Heart right ventricle (tissue), 16 donors: ENCODE results near the gene GXYLT2. TPM values are rescaled to one million over a fixed set of nuclear protein-coding genes. Genes with fewer than 3 reads are reported as not detected.
A peak's percentile ranks its signal among the peaks of the same experiment; 100 is the strongest.

Source experiments
- ATAC-seq, 8 donors: fragments of 200-7000 bp; cut with Tn5 transposase; one replicate each; pipeline ENCODE4 v1.9.1; 2020; ENCODE audit warnings: mild to moderate bottlenecking in 8 of 8, moderate library complexity in 8 of 8, moderate number of reproducible peaks in 1 of 8
- DNase-seq, 2 donors: peaks; one replicate each; pipeline ENCODE4 v3.0.0-alpha.2; 2020
- H3K27ac ChIP-seq, 10 donors: fragments of 200-600 bp; sonication (generic) in 2 of 10; one replicate each; pipeline versions ENCODE4 v1.5.0 to v1.8.0; 2020 to 2022; ENCODE audit warnings: mild to moderate bottlenecking in 3 of 10
- H3K27me3 ChIP-seq, 7 donors: fragments of 200-600 bp; one replicate each; pipeline ENCODE4 v1.8.0; 2021 to 2022; ENCODE audit warnings: mild to moderate bottlenecking in 2 of 7
- H3K36me3 ChIP-seq, 9 donors: fragments of 200-600 bp; sonication (generic) in 1 of 9; one replicate each; pipeline versions ENCODE4 v1.5.0 to v1.8.0; 2020 to 2022; ENCODE audit warnings: mild to moderate bottlenecking in 2 of 9
- H3K4me1 ChIP-seq, 9 donors: fragments of 200-600 bp; sonication (generic) in 1 of 9; one replicate each; pipeline versions ENCODE4 v1.5.0 to v1.8.0; 2020 to 2022; ENCODE audit warnings: mild to moderate bottlenecking in 4 of 9
- H3K4me3 ChIP-seq, 10 donors: fragments of 200-600 bp; sonication (generic) in 2 of 10; one replicate each; pipeline versions ENCODE4 v1.5.0 to v1.8.0; 2020 to 2022; ENCODE audit warnings: mild to moderate bottlenecking in 7 of 10, moderate library complexity in 2 of 10
- H3K9me3 ChIP-seq, 11 donors: fragments of 200-600 bp in 10 of 11; sonication (generic) in 2 of 11; one replicate each; pipeline versions ENCODE4 v1.5.0 to v1.8.0; 2013 to 2022; ENCODE audit warnings: mild to moderate bottlenecking in 2 of 11, control low read depth in 1 of 11, moderate library complexity in 1 of 11
- CTCF ChIP-seq, 9 donors: fragments of 200-600 bp; sonication (generic) in 2 of 9; IDR thresholded peaks; one replicate each; pipeline versions ENCODE4 v1.5.0 to v1.8.0; 2021 to 2022; ENCODE audit warnings: antibody characterized with exemption in 9 of 9, mild to moderate bottlenecking in 5 of 9, moderate library complexity in 1 of 9
- WGBS, 2 donors: extraction: QIAGEN DNeasy Blood & Tissue Kit; methylation state at CpG; one replicate each; pipeline ENCODE4 v1.1.7; 2013; ENCODE audit warnings: inconsistent platforms in 1 of 2; 5-methylcytosine and 5-hydroxymethylcytosine counted together
- intact Hi-C, 10 donors: fragments of 100-400 bp; cut with DNase I; formaldehyde crosslinking; loops; one replicate each; pipeline versions ENCODE4 v1.11.1 to v1.14.2; 2022
- polyA plus RNA-seq, 2 donors: library from polyadenylated mRNA; stranded (reverse); fragments of 200-250 nt; gene quantifications; one replicate each; pipeline ENCODE4 v1.2.3, GENCODE V29; 2013
- total RNA-seq, 10 donors: library from RNA; stranded (reverse); fragmentation: NEBNext Ultra II Directional in 3 of 10; extraction: Animal tissue kit (Norgen Biotek cat#: 25700) in 3 of 10; gene quantifications; one replicate each; pipeline versions ENCODE4 v1.2.1 to v1.2.4, GENCODE V29; 2021 to 2023
- donor health status: Arrhythmogenic right ventricular cardiomyopathy.
- donor health status: ischemic (EF 13 %, LVEDD 7.1; RV severe dilation, severe dysfunction).
- donor health status: healthy with polysubstance abuse.
- donor health status: DM: no; HTN: yes; CAD: no.
- donor health status: DM: no; HTN: no; CAD: no.
- donor health status: ischemic (EF 25% LVEDD 6.9; RV normal size, moderate dysfunction).
- donor health status: ischemic (EF 25% LVEDD 5.7; RV mildly dilated, moderate dysfunction).
- donor health status: healthy.
- donor health status: DM: yes; HTN: yes; CAD: no.
- donor health status: Ischemic cardiomyopathy.
- donor health status: ischemic (EF 35%, LVEDD 5.7; RV mildly dilated, moderate dysfunction).
- donor health status: nonischemic (EF 11% LVEDD 7.7; RV severe dilation, severe dysfunction).
- donor health status: DM: yes; HTN: yes; CAD: no.
- donor health status: PGD.
- donor health status: ischemic (EF 29% LVEDD 5.4; RV normal size, mild dysfunction).
- donor health status: nonischemic (EF 23%, LVEDD 6.1; RV moderate dilation, normal function).

Gene GXYLT2
- total and polyA plus RNA-seq, 12 donors = 1.5 to 26.7 (median 13.9) TPM

- Histone ChIP-seq H3K4me1 (no peaks in the 10 kb centered on the region), H3K36me3 (no peaks in the 10 kb centered on the region), H3K27ac (no peak overlapping the region), H3K4me3 (no peak overlapping the region), H3K27me3 (no peaks in the 10 kb centered on the region), H3K9me3 (no peaks in the 10 kb centered on the region)
- intact Hi-C loops = loop anchor here in 1 of 10 donors (10.0 kb wide), 1 partner anchor 225 kb away; no protein-coding TSS in a partner anchor
- 82 to 86% methylated on average over 5 of the region's 5 CpGs for WGBS, 2 donors
- ATAC-seq = no peak
- no peak for DNase-seq
- no peak for TF ChIP-seq CTCF (IDR thresholded peaks at IDR 0.05)
Measured at GRCh38 chr3:72860053-72860452, 27.8 kb upstream of the GXYLT2 start.

GRCh38 chr3:72860846-72861245 lies 27.0 kb upstream of the GXYLT2 start:
- no peak for TF ChIP-seq CTCF (IDR thresholded peaks at IDR 0.05)
- ATAC-seq (no peak), DNase-seq (no peak)
- H3K9me3 ChIP-seq = no peaks in the 10 kb centered on the region
- H3K27me3 ChIP-seq = no peaks in the 10 kb centered on the region
- no peak overlapping the region for H3K4me3 ChIP-seq
- intact Hi-C loops = loop anchor here in 1 of 10 donors (10.0 kb wide), 1 partner anchor 224 kb away; no protein-coding TSS in a partner anchor
- H3K27ac ChIP-seq = no peak overlapping the region
- no peaks in the 10 kb centered on the region for H3K36me3 ChIP-seq
- H3K4me1 ChIP-seq = no peaks in the 10 kb centered on the region
- WGBS, 2 donors = 62 to 63% methylated on average over 1 of the region's 1 CpG

- ATAC-seq = no peak
- no peak for TF ChIP-seq CTCF (IDR thresholded peaks at IDR 0.05)
- intact Hi-C loops = loop anchor here in 1 of 10 donors (10.0 kb wide), 1 partner anchor 222 kb away; no protein-coding TSS in a partner anchor
- H3K4me3 ChIP-seq = no peak overlapping the region
- 61 to 70% methylated on average over 7 of the region's 7 CpGs for WGBS, 2 donors
- DNase-seq = no peak
- H3K27me3 ChIP-seq = no peaks in the 10 kb centered on the region
- no peak overlapping the region for H3K27ac ChIP-seq
- no peaks in the 10 kb centered on the region for H3K36me3 ChIP-seq
- no peaks in the 10 kb centered on the region for H3K4me1 ChIP-seq
- H3K9me3 ChIP-seq = no peaks in the 10 kb centered on the region
Measured at GRCh38 chr3:72862314-72863090, 25.3 kb upstream of the GXYLT2 start.

- WGBS, 2 donors = 65 to 70% methylated on average over 5 of the region's 5 CpGs
- peak in 5 of 8 donors; percentile 24 to 76 (median 33) for ATAC-seq
- intact Hi-C loops = no loop called here
Measured at GRCh38 chr3:72872183-72872582, 15.7 kb upstream of the GXYLT2 start.

More at GRCh38 chr3:72872183-72872582, 15.7 kb upstream of the GXYLT2 start:
- TF ChIP-seq CTCF (IDR thresholded peaks at IDR 0.05) = no peak
- peaks cover 0 to 8% (median 0%) of the 10 kb centered on the region in 7 donors for H3K27me3 ChIP-seq
- no peak for DNase-seq
- H3K4me3 ChIP-seq = no peak overlapping the region
- no peaks in the 10 kb centered on the region for H3K9me3 ChIP-seq
- no peaks in the 10 kb centered on the region for H3K36me3 ChIP-seq
- H3K4me1 ChIP-seq = peaks cover 0 to 4% (median 0%) of the 10 kb centered on the region in 9 donors
- H3K27ac ChIP-seq = peak overlapping the region in 2 of 10 donors; percentile 40 to 44
